ENCODE data around the gene ARMH1. TPM values are rescaled to one million over a fixed set of nuclear protein-coding genes. Genes with fewer than 3 reads are reported as not detected.
"Not testable (repeated sequence)": the region's sequence is repeated elsewhere in the genome, so short reads cannot be mapped to it uniquely, and the experiment has no call there.

The ARMH1 gene
- total and polyA plus RNA-seq, 4 donors = 0.63 to 6.7 (median 1.8) TPM

- Histone ChIP-seq H3K4me3 (ENCODE audit: low read length in 2 of 2) (no peak overlapping the region), H3K27me3 (ENCODE audit: control insufficient read depth in 1 of 2, insufficient read depth in 2 of 2, low read length in 1 of 2) (no peaks in the 10 kb centered on the region), H3K36me3 (ENCODE audit: control insufficient read depth in 1 of 2, insufficient read depth in 2 of 2, low read length in 1 of 2) (no peaks in the 10 kb centered on the region), H3K9me3 (ENCODE audit: control insufficient read depth, low read length) (no peaks in the 10 kb centered on the region), H3K27ac (ENCODE audit: low read depth in 1 of 2, low read length in 2 of 2) (no peak overlapping the region), H3K4me1 (ENCODE audit: control insufficient read depth in 1 of 2, insufficient read depth in 2 of 2, low read length in 2 of 2) (no peaks in the 10 kb centered on the region)
- intact Hi-C loops (cut with DNase I) = no loop called here
- no peak for DNase-seq
- no peak for ATAC-seq (ENCODE audit: low FRiP score)
- WGBS, 2 donors = 86 to 92% methylated on average over 3 of the region's 3 CpGs
These were observed 73.4 kb downstream of the ARMH1 start for GRCh38 chr1:44747878-44748277.

- Histone ChIP-seq H3K4me3 (ENCODE audit: low read length in 2 of 2) (no peak overlapping the region), H3K27me3 (ENCODE audit: control insufficient read depth in 1 of 2, insufficient read depth in 2 of 2, low read length in 1 of 2) (no peaks in the 10 kb centered on the region), H3K36me3 (ENCODE audit: control insufficient read depth in 1 of 2, insufficient read depth in 2 of 2, low read length in 1 of 2) (no peaks in the 10 kb centered on the region), H3K9me3 (ENCODE audit: control insufficient read depth, low read length) (no peaks in the 10 kb centered on the region), H3K4me1 (ENCODE audit: control insufficient read depth in 1 of 2, insufficient read depth in 2 of 2, low read length in 2 of 2) (no peaks in the 10 kb centered on the region), H3K27ac (ENCODE audit: low read depth in 1 of 2, low read length in 2 of 2) (no peak overlapping the region)
- ATAC-seq (ENCODE audit: low FRiP score) (no peak), DNase-seq (no peak)
- intact Hi-C loops (cut with DNase I) = no loop called here
- 94 to 95% methylated on average over 2 of the region's 2 CpGs for WGBS, 2 donors
These were observed 82.9 kb downstream of the ARMH1 start for GRCh38 chr1:44757420-44757819.

GRCh38 chr1:44759077-44759476 is 84.6 kb downstream of the ARMH1 start:
- Histone ChIP-seq H3K9me3 (ENCODE audit: control insufficient read depth, low read length) (no peaks in the 10 kb centered on the region), H3K4me1 (ENCODE audit: control insufficient read depth in 1 of 2, insufficient read depth in 2 of 2, low read length in 2 of 2) (no peaks in the 10 kb centered on the region), H3K27me3 (ENCODE audit: control insufficient read depth in 1 of 2, insufficient read depth in 2 of 2, low read length in 1 of 2) (no peaks in the 10 kb centered on the region), H3K36me3 (ENCODE audit: control insufficient read depth in 1 of 2, insufficient read depth in 2 of 2, low read length in 1 of 2) (no peaks in the 10 kb centered on the region), H3K27ac (ENCODE audit: low read depth in 1 of 2, low read length in 2 of 2) (no peak overlapping the region), H3K4me3 (ENCODE audit: low read length in 2 of 2) (no peak overlapping the region)
- ATAC-seq (ENCODE audit: low FRiP score) (no peak), DNase-seq (no peak)
- intact Hi-C loops (cut with DNase I) = no loop called here
- 92 to 98% methylated on average over 11 of the region's 11 CpGs for WGBS, 2 donors

GRCh38 chr1:44760876-44761275 is 86.4 kb downstream of the ARMH1 start:
- no peaks in the 10 kb centered on the region for H3K27me3 ChIP-seq (ENCODE audit: control insufficient read depth in 1 of 2, insufficient read depth in 2 of 2, low read length in 1 of 2)
- H3K4me1 ChIP-seq (ENCODE audit: control insufficient read depth in 1 of 2, insufficient read depth in 2 of 2, low read length in 2 of 2) = no peaks in the 10 kb centered on the region
- intact Hi-C loops (cut with DNase I) = no loop called here
- ATAC-seq (ENCODE audit: low FRiP score) (no peak), DNase-seq (no peak)
- no peaks in the 10 kb centered on the region for H3K9me3 ChIP-seq (ENCODE audit: control insufficient read depth, low read length)
- no peak overlapping the region for H3K27ac ChIP-seq (ENCODE audit: low read depth in 1 of 2, low read length in 2 of 2)
- no peak overlapping the region for H3K4me3 ChIP-seq (ENCODE audit: low read length in 2 of 2)
- no peaks in the 10 kb centered on the region for H3K36me3 ChIP-seq (ENCODE audit: control insufficient read depth in 1 of 2, insufficient read depth in 2 of 2, low read length in 1 of 2)
- 93 to 97% methylated on average over 3 of the region's 3 CpGs for WGBS, 2 donors

GRCh38 chr1:44766421-44766820 is 91.9 kb downstream of the ARMH1 start:
- H3K36me3 ChIP-seq (ENCODE audit: control insufficient read depth in 1 of 2, insufficient read depth in 2 of 2, low read length in 1 of 2); intact Hi-C loops (cut with DNase I); DNase-seq; H3K4me1 ChIP-seq (ENCODE audit: control insufficient read depth in 1 of 2, insufficient read depth in 2 of 2, low read length in 2 of 2); ATAC-seq (ENCODE audit: low FRiP score); H3K27ac ChIP-seq (ENCODE audit: low read depth in 1 of 2, low read length in 2 of 2); H3K27me3 ChIP-seq (ENCODE audit: control insufficient read depth in 1 of 2, insufficient read depth in 2 of 2, low read length in 1 of 2); H3K9me3 ChIP-seq (ENCODE audit: control insufficient read depth, low read length); H3K4me3 ChIP-seq (ENCODE audit: low read length in 2 of 2): not testable (repeated sequence)
- WGBS, 2 donors = 94% methylated on average over 6 of the region's 6 CpGs

Other genes with a start within 250 kb of the ARMH1 start
- gene TMEM53, start 233 bp upstream of the ARMH1 start, total RNA-seq = 1 to 10 TPM; 5.4 to 6.6 TPM
- 1 to 10 TPM; 8.4 to 9.9 TPM for gene TMEM53, start 233 bp upstream of the ARMH1 start, polyA plus RNA-seq
- gene RNU5D-1, start 56.5 kb downstream of the ARMH1 start, total RNA-seq = not detected
- not detected for gene RNU5D-1, start 56.5 kb downstream of the ARMH1 start, polyA plus RNA-seq
- 1 to 10 TPM in 1 of 2 donors, under 1 TPM in 1; 0.84 to 3.5 TPM for gene KIF2C, start 65.1 kb downstream of the ARMH1 start, total RNA-seq
- 1 to 10 TPM in 1 of 2 donors, under 1 TPM in 1; 0.75 to 2.3 TPM for gene KIF2C, start 65.1 kb downstream of the ARMH1 start, polyA plus RNA-seq
- gene RPS8, start 100.8 kb downstream of the ARMH1 start, total RNA-seq = 1,000 to 10,000 TPM; 1,373 to 1,500 TPM
- 1,000 to 10,000 TPM; 2,358 to 3,400 TPM for gene RPS8, start 100.8 kb downstream of the ARMH1 start, polyA plus RNA-seq
- under 1 TPM; 0.30 to 0.32 TPM for gene BEST4, start 113.5 kb downstream of the ARMH1 start, total RNA-seq
- gene BEST4, start 113.5 kb downstream of the ARMH1 start, polyA plus RNA-seq = 1 to 10 TPM; 1.1 to 1.8 TPM
- gene PLK3, start 125.7 kb downstream of the ARMH1 start, total RNA-seq = 10 to 100 TPM; 28.8 to 84.3 TPM
- gene PLK3, start 125.7 kb downstream of the ARMH1 start, polyA plus RNA-seq = 10 to 100 TPM; 16.2 to 73.3 TPM
- gene DYNLT4, start 132.6 kb downstream of the ARMH1 start, total RNA-seq = under 1 TPM; 0.81 to 0.87 TPM
- 1 to 10 TPM in 1 of 2 donors, not detected in 1; 3.0 TPM for gene DYNLT4, start 132.6 kb downstream of the ARMH1 start, polyA plus RNA-seq
- gene BTBD19, start 133.8 kb downstream of the ARMH1 start, total RNA-seq = 10 to 100 TPM; 38.5 to 41.1 TPM
- gene BTBD19, start 133.8 kb downstream of the ARMH1 start, polyA plus RNA-seq = 10 to 100 TPM in 1 of 2 donors, 1 to 10 TPM in 1; 5.1 to 35.4 TPM
- gene PTCH2, start 168.5 kb downstream of the ARMH1 start, total RNA-seq = 1 to 10 TPM; 1.7 to 6.3 TPM
- gene PTCH2, start 168.5 kb downstream of the ARMH1 start, polyA plus RNA-seq = 1 to 10 TPM in 1 of 2 donors, under 1 TPM in 1; 0.38 to 6.7 TPM

Measured in aorta (tissue), 5 donors.